Testis (tissue), 3 donors: ENCODE data around the gene THAP8. TPM values are rescaled to one million over a fixed set of nuclear protein-coding genes. Genes with fewer than 3 reads are reported as not detected.
A peak's percentile ranks its signal among the peaks of the same experiment; 100 is the strongest.

Experiments
- DNase-seq: peaks from one replicate; pipeline ENCODE4 v3.0.0-alpha.2; 2019
- H3K27ac ChIP-seq, 2 donors: fragments of 200-600 bp; sonication (generic); one replicate each; pipeline ENCODE4 v1.5.1; 2019
- H3K27me3 ChIP-seq: fragments of 200-600 bp; sonication (generic); one replicate; pipeline ENCODE4 v1.5.1; 2019
- H3K36me3 ChIP-seq: fragments of 200-600 bp; sonication (generic); one replicate; pipeline ENCODE4 v1.5.1; 2017; ENCODE audit warnings: low read depth; ENCODE audit errors: missing control alignments
- H3K4me1 ChIP-seq: fragments of 200-600 bp; sonication (generic); one replicate; pipeline ENCODE4 v1.5.1; 2019
- H3K4me3 ChIP-seq, 2 donors: fragments of 200-600 bp; sonication (generic); one replicate each; pipeline ENCODE4 v1.5.1; 2017 to 2019
- H3K9me3 ChIP-seq: fragments of 200-600 bp; sonication (generic); one replicate; pipeline ENCODE4 v1.5.1; 2017
- POLR2A ChIP-seq: fragments of 450-650 bp; IDR thresholded peaks from one replicate; pipeline ENCODE4 v1.6.1; 2017; ENCODE audit warnings: antibody characterized with exemption, mild to moderate bottlenecking, moderate library complexity
- WGBS, 2 donors: methylation state at CpG; one replicate each; pipeline ENCODE4 v1.1.5; 2018; 5-methylcytosine and 5-hydroxymethylcytosine counted together
- intact Hi-C: fragments of 100-400 bp; cut with DNase I; formaldehyde crosslinking; loops from one replicate; pipeline ENCODE4 v1.15.1; 2023; ENCODE audit warnings: low total_unique reads
- polyA plus RNA-seq: library from polyadenylated mRNA; stranded (reverse); fragments of 350-450 nt; fragmentation: Illumina TruSeq; extraction: RNeasy Lipid Tissue Mini Kit (QIAGEN cat#74804); gene quantifications from one replicate; pipeline ENCODE4 v1.2.3, GENCODE V29; 2014; ENCODE audit warnings: low read depth, low replicate concordance; ENCODE audit not compliant: insufficient read depth
- total RNA-seq, 2 donors: library from RNA; depleted of rRNA; stranded (reverse); fragments of >200 nt; gene quantifications; one replicate each; pipeline ENCODE4 v1.2.3, GENCODE V29; 2016
- TF ChIP-seq, protein P1 (sequence below), 3 experiments: fragments of 450-650 bp in 2 of 3; fragments of 200-600 bp in 1 of 3; sonication (generic) in 1 of 3; IDR thresholded peaks; one replicate each; pipeline ENCODE4 v1.5.1; 2016 to 2019; ENCODE audit warnings: antibody characterized with exemption in 3 of 3, mild to moderate bottlenecking in 2 of 3, moderate library complexity in 1 of 3

Gene THAP8
- total and polyA plus RNA-seq, 3 donors from 2014 or later = 25.0 to 34.2 (median 25.8) TPM

DNA sequence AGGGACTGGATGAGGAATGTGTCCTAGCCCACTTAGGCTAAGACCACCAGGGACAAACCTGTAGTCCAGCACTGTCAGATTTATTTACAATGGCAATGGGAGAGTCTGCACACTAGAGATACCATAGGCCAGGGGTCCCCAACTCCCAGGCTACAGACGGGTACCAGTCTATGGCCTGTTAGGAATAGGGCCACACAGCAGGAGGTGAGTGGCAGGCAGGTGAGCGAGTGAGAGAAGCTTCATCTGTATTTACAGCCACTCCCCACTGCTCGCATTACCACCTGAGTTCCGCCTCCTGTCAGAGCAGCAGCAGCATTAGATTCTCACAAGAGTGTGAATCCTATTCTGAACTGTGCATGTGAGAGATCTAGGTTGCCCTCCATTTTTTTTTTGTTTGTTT, 2.4 kb downstream of the THAP8 start:
- Histone ChIP-seq H3K9me3 (no peaks in the 10 kb centered on the region), H3K4me3 (no peak overlapping the region), H3K36me3 (no peaks in the 10 kb centered on the region), H3K27me3 (no peaks in the 10 kb centered on the region), H3K27ac (no peak overlapping the region), H3K4me1 (peaks cover 16% of the 10 kb centered on the region)
- intact Hi-C loops = loop anchor here (10.0 kb wide), 1 partner anchor 723 kb away; the partner anchor contains the start of gene ZNF850
- no peak for DNase-seq
- 94 to 95% methylated on average over 4 of the region's 4 CpGs for WGBS, 2 donors
- TF ChIP-seq POLR2A = no peak
- TF ChIP-seq, protein P1, sequence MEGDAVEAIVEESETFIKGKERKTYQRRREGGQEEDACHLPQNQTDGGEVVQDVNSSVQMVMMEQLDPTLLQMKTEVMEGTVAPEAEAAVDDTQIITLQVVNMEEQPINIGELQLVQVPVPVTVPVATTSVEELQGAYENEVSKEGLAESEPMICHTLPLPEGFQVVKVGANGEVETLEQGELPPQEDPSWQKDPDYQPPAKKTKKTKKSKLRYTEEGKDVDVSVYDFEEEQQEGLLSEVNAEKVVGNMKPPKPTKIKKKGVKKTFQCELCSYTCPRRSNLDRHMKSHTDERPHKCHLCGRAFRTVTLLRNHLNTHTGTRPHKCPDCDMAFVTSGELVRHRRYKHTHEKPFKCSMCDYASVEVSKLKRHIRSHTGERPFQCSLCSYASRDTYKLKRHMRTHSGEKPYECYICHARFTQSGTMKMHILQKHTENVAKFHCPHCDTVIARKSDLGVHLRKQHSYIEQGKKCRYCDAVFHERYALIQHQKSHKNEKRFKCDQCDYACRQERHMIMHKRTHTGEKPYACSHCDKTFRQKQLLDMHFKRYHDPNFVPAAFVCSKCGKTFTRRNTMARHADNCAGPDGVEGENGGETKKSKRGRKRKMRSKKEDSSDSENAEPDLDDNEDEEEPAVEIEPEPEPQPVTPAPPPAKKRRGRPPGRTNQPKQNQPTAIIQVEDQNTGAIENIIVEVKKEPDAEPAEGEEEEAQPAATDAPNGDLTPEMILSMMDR (IDR thresholded peaks at IDR 0.05) = no peak

DNA sequence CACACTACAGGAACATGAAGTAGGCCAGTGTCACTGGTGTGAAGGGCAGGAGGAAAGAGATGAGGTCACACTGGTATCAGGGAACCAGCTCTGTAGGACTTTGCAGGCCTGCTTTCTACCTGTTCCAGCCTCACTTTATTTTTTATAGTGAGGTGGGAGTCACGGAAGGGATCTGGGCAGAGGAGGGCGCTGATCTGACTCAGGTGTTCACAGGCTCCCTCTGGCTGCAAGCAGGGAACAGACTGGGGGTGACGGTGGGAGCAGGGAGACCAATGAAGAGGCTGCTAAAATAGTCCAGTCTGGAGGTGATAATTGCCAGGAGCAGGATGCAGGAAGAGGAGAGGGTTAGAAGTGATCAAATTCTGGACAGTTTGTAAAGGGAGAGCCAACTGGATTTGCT, 2.8 kb downstream of the THAP8 start:
- intact Hi-C loops = loop anchor here (10.0 kb wide), 1 partner anchor 724 kb away; the partner anchor contains the start of gene ZNF850
- Histone ChIP-seq H3K4me1 (peaks cover 15% of the 10 kb centered on the region), H3K9me3 (no peaks in the 10 kb centered on the region), H3K4me3 (no peak overlapping the region), H3K36me3 (no peaks in the 10 kb centered on the region), H3K27ac (no peak overlapping the region), H3K27me3 (no peaks in the 10 kb centered on the region)
- TF ChIP-seq, protein P1 (IDR thresholded peaks at IDR 0.05) = no peak
- TF ChIP-seq POLR2A = no peak
- DNase-seq = peak; percentile 26
- 62 to 65% methylated on average over 3 of the region's 3 CpGs for WGBS, 2 donors

DNA sequence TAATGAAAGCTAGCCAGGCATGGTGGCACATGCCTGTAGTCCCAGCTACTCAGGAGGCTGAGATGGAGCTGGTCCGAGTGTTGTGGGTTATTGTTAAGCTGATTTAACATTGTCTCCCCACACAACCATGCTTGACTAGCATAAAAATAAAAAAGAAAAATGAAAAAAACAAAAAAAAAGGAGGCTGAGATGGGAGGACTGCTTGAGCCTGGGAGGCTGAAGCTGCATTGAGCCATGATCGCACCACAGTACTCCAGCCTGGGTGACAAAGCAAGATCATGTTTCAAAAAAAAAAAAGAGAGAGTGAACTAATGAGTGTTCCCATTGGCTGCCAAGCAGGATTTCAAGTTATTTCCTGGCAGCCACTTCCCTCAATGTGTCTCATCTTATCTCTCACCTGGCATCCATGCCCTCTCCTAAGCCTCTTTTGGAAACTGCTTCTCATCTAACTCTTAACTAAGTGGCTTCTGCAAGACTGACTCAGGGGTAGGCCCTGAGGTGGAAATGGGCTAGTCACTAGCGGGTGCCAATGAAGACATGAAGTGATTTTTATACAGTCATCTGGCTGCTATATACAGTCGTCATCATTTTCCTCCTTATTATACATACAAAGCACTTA, 4.9 kb downstream of the THAP8 start:
- H3K4me3 ChIP-seq = no peak overlapping the region
- no peak for TF ChIP-seq POLR2A
- TF ChIP-seq, protein P1 (IDR thresholded peaks at IDR 0.05) = no peak
- H3K36me3 ChIP-seq = no peaks in the 10 kb centered on the region
- intact Hi-C loops = no loop called here
- no peaks in the 10 kb centered on the region for H3K9me3 ChIP-seq
- no peak for DNase-seq
- no peak overlapping the region for H3K27ac ChIP-seq
- WGBS, 2 donors = 86 to 88% methylated on average over 4 of the region's 4 CpGs
- no peaks in the 10 kb centered on the region for H3K27me3 ChIP-seq
- H3K4me1 ChIP-seq = peaks cover 7% of the 10 kb centered on the region

DNA sequence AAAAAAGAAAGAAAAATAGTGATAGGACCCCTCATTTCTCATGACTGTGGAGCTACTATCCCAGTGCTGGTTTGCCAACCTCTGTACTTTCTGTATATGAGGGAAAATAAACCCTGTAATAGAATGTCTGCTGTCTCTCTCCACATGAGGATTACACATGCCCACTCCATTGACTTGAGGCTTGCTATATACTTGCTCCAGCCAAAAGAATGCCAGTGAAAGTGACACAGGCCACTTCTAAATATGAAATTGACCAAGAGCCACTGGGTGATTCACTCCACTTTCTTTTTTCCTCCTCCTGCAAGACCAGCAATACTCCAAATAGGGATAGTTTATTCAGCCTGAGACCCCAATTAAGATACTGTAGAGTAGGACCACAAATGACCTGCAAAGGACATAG, 6.2 kb downstream of the THAP8 start:
- TF ChIP-seq POLR2A = no peak
- TF ChIP-seq, protein P1 (IDR thresholded peaks at IDR 0.05) = no peak
- no peak for DNase-seq
- Histone ChIP-seq H3K4me1 (peaks cover 3% of the 10 kb centered on the region), H3K36me3 (no peaks in the 10 kb centered on the region), H3K9me3 (no peaks in the 10 kb centered on the region), H3K4me3 (no peak overlapping the region), H3K27ac (no peak overlapping the region), H3K27me3 (no peaks in the 10 kb centered on the region)
- intact Hi-C loops = no loop called here

DNA sequence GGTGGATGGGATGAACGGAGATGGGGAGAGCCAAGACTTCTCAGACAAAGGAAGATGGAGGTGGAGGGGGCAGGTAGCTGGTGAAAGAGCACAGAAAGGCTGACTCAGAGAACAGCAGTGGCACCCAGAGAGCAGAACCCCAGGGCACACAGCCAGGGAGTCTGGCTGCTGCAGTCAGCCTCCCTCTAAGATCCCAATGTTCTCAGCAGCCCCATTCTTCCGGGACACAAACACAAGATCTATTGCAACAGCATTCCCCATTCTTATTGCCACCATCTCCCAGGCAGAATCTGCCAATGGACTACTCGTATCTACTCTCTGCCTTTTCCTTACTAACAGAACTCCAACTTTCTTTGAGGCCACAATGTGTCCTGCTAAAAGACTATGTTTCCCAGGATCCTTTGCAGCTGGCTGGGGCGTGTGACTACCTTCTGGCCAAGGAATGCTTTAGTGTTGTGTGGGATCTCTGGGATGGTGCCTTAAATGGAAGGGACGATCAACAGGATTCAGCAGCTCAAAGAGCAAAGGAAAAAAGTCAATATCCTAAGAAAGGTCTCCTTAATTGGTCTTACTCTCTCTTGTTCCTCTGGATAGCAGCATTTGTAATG, 7.5 kb downstream of the THAP8 start:
- TF ChIP-seq, protein P1 (IDR thresholded peaks at IDR 0.05) = no peak
- TF ChIP-seq POLR2A = no peak
- no peak for DNase-seq
- intact Hi-C loops = no loop called here
- Histone ChIP-seq H3K4me1 (peaks cover 7% of the 10 kb centered on the region), H3K27ac (no peak overlapping the region), H3K4me3 (no peak overlapping the region), H3K36me3 (no peaks in the 10 kb centered on the region), H3K27me3 (no peaks in the 10 kb centered on the region), H3K9me3 (no peaks in the 10 kb centered on the region)
- WGBS, 2 donors = 84 to 91% methylated on average over 5 of the region's 5 CpGs
